Psoas muscle (tissue), 8 donors: Measurements from ENCODE around the gene ABHD17A. TPM values are rescaled to one million over a fixed set of nuclear protein-coding genes. Genes with fewer than 3 reads are reported as not detected.
"Not testable (repeated sequence)": the region's sequence is repeated elsewhere in the genome, so short reads cannot be mapped to it uniquely, and the experiment has no call there.

Source experiments
- ATAC-seq, 4 donors: fragments of 200-7000 bp; cut with Tn5 transposase; one replicate each; pipeline ENCODE4 v1.9.1; 2020; ENCODE audit warnings: moderate library complexity in 3 of 4, mild to moderate bottlenecking in 2 of 4
- DNase-seq, 2 donors: peaks; one replicate each; pipeline ENCODE4 v3.0.0-alpha.2; 2020
- H3K27ac ChIP-seq: fragments of 200-600 bp; one replicate; pipeline ENCODE4 v1.8.0; 2022
- H3K27me3 ChIP-seq, 3 donors: fragments of 200-600 bp in 1 of 3; one replicate each; pipeline versions ENCODE4 v1.6.1 to v1.8.0; 2013 to 2022; ENCODE audit warnings: low read length in 2 of 3, mild to moderate bottlenecking in 2 of 3, moderate library complexity in 1 of 3; ENCODE audit not compliant: insufficient read depth in 3 of 3
- H3K36me3 ChIP-seq, 2 donors: fragments of 200-600 bp in 1 of 2; one replicate each; pipeline versions ENCODE4 v1.6.1 to v1.8.0; 2013 to 2022; ENCODE audit warnings: low read depth in 1 of 2, mild to moderate bottlenecking in 1 of 2, moderate library complexity in 1 of 2; ENCODE audit not compliant: insufficient read depth in 1 of 2
- H3K4me1 ChIP-seq: fragments of 200-600 bp; one replicate; pipeline ENCODE4 v1.8.0; 2022
- H3K4me3 ChIP-seq: fragments of 200-600 bp; one replicate; pipeline ENCODE4 v1.8.0; 2022; ENCODE audit warnings: mild to moderate bottlenecking
- H3K9me3 ChIP-seq: fragments of 200-600 bp; one replicate; pipeline ENCODE4 v1.8.0; 2022
- CTCF ChIP-seq: fragments of 200-600 bp; IDR thresholded peaks from one replicate; pipeline ENCODE4 v1.8.0; 2022; ENCODE audit warnings: antibody characterized with exemption
- WGBS, 3 donors: extraction: QIAGEN DNeasy Blood & Tissue Kit; methylation state at CpG; one replicate each; pipeline versions ENCODE4 v1.1.6 to v1.1.7; 2013; 5-methylcytosine and 5-hydroxymethylcytosine counted together
- intact Hi-C, 2 donors: fragments of 100-400 bp; cut with DNase I; formaldehyde crosslinking; loops; one replicate each; pipeline versions ENCODE4 v1.11.0 to v1.14.2; 2022
- polyA plus RNA-seq, 3 donors: library from polyadenylated mRNA; stranded (reverse); fragments of 200-250 nt; gene quantifications; one replicate each; pipeline ENCODE4 v1.2.3, GENCODE V29; 2013
- total RNA-seq, 4 donors: library from RNA; stranded (reverse); fragmentation: NEBNext Ultra II Directional in 2 of 4; extraction: Animal tissue kit (Norgen Biotek cat#: 25700) in 2 of 4; gene quantifications; one replicate each; pipeline versions ENCODE4 v1.2.1 to v1.2.4, GENCODE V29; 2021 to 2023
- donor health status: healthy with polysubstance abuse.
- donor health status: DM: no; HTN: no; CAD: no; lungs with moderate emphysema.
- donor health status: Bipolar disorder and iron deficiency.
- donor health status: healthy.
- donor health status: DM: yes; HTN: yes; CAD: no.
- donor health status: DM: no; HTN: no; CAD: no.
- donor health status: DM: no; HTN: no; CAD: no.
- donor health status: DM: yes; HTN: yes; CAD: no.

The ABHD17A gene
- total and polyA plus RNA-seq, 7 donors, result 35.5 to 58.9 (median 44.8) TPM

GRCh38 chr19:1896508-1896907 lies 11.2 kb upstream of the ABHD17A start:
- no peak for TF ChIP-seq CTCF
- Histone ChIP-seq H3K4me3 (no peak overlapping the region), H3K27ac (no peak overlapping the region)

GRCh38 chr19:1893791-1894190 lies 8.5 kb upstream of the ABHD17A start:
- H3K9me3 ChIP-seq, result no peaks in the 10 kb centered on the region
- ATAC-seq (no peak), DNase-seq (no peak)
- H3K27ac ChIP-seq, result no peak overlapping the region
- H3K4me1 ChIP-seq, result peaks cover 5% of the 10 kb centered on the region
- WGBS, 3 donors, result 74 to 83% (median 79%) methylated on average over 17 of the region's 17 CpGs
- no peaks in the 10 kb centered on the region for H3K27me3 ChIP-seq
- H3K4me3 ChIP-seq, result no peak overlapping the region
- intact Hi-C loops, result no loop called here
- TF ChIP-seq CTCF, result no peak
- no peaks in the 10 kb centered on the region for H3K36me3 ChIP-seq

More at GRCh38 chr19:1896508-1896907, 11.2 kb upstream of the ABHD17A start:
- ATAC-seq, result no peak
- no peaks in the 10 kb centered on the region for H3K27me3 ChIP-seq
- peaks cover 5% of the 10 kb centered on the region for H3K4me1 ChIP-seq
- H3K9me3 ChIP-seq, result no peaks in the 10 kb centered on the region
- no peak for DNase-seq
- 71 to 76% (median 75%) methylated on average over 13 of the region's 13 CpGs for WGBS, 3 donors
- no peaks in the 10 kb centered on the region for H3K36me3 ChIP-seq
- intact Hi-C loops, result no loop called here

GRCh38 chr19:1889907-1890306 lies 4.6 kb upstream of the ABHD17A start:
- ATAC-seq (no peak), DNase-seq (no peak)
- TF ChIP-seq CTCF, result no peak
- 92 to 98% (median 95%) methylated on average over 1 of the region's 1 CpG for WGBS, 3 donors
- no peak overlapping the region for H3K4me3 ChIP-seq
- H3K27me3 ChIP-seq, result no peaks in the 10 kb centered on the region
- H3K9me3 ChIP-seq, result no peaks in the 10 kb centered on the region
- no peaks in the 10 kb centered on the region for H3K36me3 ChIP-seq
- intact Hi-C loops, result no loop called here
- no peak overlapping the region for H3K27ac ChIP-seq
- H3K4me1 ChIP-seq, result no peaks in the 10 kb centered on the region

- Histone ChIP-seq H3K4me3 (no peak overlapping the region), H3K9me3 (no peaks in the 10 kb centered on the region), H3K36me3 (no peaks in the 10 kb centered on the region), H3K27me3 (no peaks in the 10 kb centered on the region), H3K27ac (no peak overlapping the region), H3K4me1 (peaks cover 15% of the 10 kb centered on the region)
- DNase-seq, result no peak
- WGBS, 3 donors, result 75 to 86% (median 80%) methylated on average over 5 of the region's 5 CpGs
- intact Hi-C loops, result no loop called here
- TF ChIP-seq CTCF, result no peak
- no peak for ATAC-seq
Measured at GRCh38 chr19:1888385-1888784, 3.1 kb upstream of the ABHD17A start.

GRCh38 chr19:1886360-1886759 lies 1.1 kb upstream of the ABHD17A start:
- DNase-seq, H3K4me3 ChIP-seq, H3K36me3 ChIP-seq, H3K27me3 ChIP-seq, intact Hi-C loops, H3K9me3 ChIP-seq, ATAC-seq, H3K27ac ChIP-seq: not testable (repeated sequence)
- WGBS, 3 donors, result 94 to 96% (median 95%) methylated on average over 15 of the region's 15 CpGs
- H3K4me1 ChIP-seq, result peaks cover 28% of the 10 kb centered on the region
